ENCODE data around the gene NR4A3. TPM values are rescaled to one million over a fixed set of nuclear protein-coding genes. Genes with fewer than 3 reads are reported as not detected.

The NR4A3 gene
- total RNA-seq, 1 donor from 2014 or later, result under 0.01 TPM

- DNase-seq (ENCODE audit: low read depth in 2 of 2), result no peak
These were observed 52.4 kb downstream of the NR4A3 start for GRCh38 chr9:99873943-99874584.

- DNase-seq (ENCODE audit: low read depth in 2 of 2), result no peak
These were observed 54.5 kb downstream of the NR4A3 start for GRCh38 chr9:99876190-99876589.

DNA sequence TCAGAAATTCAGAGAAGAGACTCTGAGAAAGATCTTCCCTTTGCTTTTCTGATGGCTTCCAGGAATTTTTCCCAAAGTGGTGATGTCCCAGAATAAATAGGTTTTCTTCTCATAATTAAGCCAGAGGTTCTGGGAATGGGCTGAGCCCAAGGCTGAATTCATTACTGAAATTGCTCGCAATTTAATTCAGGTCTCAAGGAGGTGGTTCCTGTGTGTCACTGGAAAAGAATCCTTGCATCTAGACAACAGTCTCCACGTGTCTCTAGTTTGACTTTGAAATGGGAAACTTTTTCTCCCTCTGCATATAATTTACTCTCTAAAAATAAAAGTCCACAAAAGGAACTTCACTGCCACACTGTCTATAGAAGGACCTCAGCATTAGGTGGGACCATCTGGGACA, 57.0 kb downstream of the NR4A3 start:
- DNase-seq (ENCODE audit: low read depth in 2 of 2), result no peak

DNA sequence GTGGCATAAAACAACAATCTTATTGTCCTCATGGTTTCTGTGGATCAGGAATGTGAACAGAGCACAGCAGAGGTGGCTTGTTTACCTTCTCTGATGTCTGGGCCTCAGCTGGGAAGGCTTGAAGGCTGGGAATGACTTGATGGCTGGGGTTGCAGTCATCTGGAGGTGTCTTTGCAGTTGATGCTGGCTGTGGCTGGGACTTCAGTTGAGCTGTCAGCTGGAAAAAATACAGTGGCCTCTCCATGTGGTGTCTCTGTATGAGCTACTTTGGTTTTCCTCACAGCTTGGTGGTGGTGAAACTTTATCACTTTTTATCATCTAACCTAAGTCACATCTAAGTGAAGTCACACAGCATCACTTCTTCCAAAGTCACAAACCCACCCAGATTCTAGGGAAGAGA, 60.1 kb downstream of the NR4A3 start:
- DNase-seq (ENCODE audit: low read depth in 2 of 2), result no peak

DNA sequence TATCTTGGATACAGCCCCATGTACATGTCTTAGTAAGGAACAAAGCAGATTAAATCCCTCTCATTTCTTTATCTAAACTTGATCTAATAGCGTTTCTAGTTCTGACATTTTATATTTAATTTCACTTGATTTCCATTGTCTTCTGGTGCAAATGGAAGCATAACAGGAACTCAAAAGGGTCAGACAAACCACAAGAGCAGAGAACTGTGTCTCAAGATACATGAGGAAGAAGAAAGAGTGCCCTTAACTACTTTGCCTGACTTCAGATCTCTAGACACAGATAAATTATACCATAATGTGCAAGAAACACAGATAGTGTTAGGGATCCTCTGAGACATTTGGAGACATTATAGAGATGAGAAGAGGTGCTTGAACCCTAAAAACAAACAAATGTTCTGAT, 64.1 kb downstream of the NR4A3 start:
- no peak for DNase-seq (ENCODE audit: low read depth in 2 of 2)

DNA sequence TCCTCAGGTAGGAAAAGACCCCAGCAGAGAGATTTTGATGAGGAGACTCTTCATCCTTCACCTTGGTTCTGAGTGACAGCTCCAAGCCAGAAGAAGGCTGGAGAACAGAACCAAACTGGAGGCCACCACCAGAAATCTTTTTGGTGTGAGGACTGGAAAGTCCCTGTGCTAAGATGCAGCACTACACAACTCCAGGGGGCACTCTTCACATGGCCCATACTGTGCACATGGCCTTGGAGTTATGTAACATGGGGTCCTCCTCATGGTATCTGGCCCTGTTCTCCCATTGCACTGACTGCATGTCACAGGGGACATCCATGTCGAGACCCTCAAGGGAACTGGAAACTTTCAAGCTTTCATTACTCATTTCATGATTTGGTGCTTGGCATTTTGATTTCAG, 67.4 kb downstream of the NR4A3 start:
- DNase-seq (ENCODE audit: low read depth in 2 of 2), result no peak

GRCh38 chr9:99894826-99895225, 73.1 kb downstream of the NR4A3 start:
- DNase-seq (ENCODE audit: low read depth in 2 of 2), result no peak

DNA sequence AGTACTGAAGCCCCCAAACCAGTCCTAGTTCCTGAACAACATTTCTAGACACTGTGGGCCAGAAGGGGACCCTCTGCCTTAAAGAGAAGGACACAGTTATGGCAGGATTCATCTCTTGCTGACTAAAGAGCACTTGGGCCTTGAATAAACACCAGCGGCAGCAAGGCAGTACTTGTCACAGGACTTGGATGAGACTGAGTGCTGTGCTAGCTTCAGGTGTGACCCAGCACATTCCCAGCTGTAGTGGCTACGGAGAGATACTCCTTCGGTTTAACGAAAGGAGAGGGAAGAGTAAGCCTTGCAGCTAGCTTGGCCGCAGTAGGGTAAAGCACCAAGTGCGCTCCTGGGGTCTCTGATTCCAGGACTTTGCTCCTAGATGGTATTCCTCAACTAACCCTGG, 73.8 kb downstream of the NR4A3 start:
- no peak for DNase-seq (ENCODE audit: low read depth in 2 of 2)

DNA sequence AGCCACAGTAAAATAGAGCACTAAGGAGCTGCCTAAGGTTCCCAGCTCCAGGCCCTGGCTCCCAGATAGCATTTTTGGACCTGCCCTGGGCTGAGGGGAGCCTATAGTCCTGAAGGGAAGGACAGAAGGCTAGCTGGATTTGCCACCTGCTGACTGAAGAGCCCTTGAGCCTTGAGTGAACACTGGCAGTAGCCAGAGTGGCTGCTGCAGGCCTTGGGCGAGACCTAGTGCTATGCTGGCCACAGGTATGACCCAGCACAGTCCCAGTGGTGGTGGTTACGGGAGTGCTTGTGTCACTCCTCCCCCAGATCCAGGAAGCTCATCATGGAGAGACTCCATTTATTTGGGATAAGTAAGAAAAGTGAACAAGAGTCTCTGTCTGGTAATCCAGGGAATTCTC, 74.4 kb downstream of the NR4A3 start:
- no peak for DNase-seq (ENCODE audit: low read depth in 2 of 2)

DNA sequence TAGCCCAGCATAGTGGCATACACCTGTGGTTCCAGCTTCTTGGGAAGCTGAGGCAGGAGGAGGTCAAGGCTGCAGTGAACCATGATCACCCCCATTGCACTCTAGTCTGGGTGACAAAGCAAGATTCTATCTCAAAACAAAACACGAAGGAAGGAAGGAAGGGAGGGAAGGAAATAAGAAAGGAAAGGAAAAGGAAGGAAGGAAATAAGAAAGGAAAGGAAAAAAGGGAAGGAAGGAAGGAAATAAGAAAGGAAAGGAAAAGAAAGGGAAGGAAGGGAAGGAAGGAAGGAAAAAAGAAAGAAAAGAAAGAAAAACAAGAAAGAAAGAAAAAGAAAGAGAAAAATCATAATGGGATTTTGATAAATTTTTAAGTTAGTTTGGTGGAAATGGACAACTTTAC, 81.7 kb downstream of the NR4A3 start:
- no peak for DNase-seq (ENCODE audit: low read depth in 2 of 2)

GRCh38 chr9:99905833-99906402, 84.2 kb downstream of the NR4A3 start:
- peak in 1 of 2 donors; percentile 10 for DNase-seq (ENCODE audit: low read depth in 2 of 2)

DNA sequence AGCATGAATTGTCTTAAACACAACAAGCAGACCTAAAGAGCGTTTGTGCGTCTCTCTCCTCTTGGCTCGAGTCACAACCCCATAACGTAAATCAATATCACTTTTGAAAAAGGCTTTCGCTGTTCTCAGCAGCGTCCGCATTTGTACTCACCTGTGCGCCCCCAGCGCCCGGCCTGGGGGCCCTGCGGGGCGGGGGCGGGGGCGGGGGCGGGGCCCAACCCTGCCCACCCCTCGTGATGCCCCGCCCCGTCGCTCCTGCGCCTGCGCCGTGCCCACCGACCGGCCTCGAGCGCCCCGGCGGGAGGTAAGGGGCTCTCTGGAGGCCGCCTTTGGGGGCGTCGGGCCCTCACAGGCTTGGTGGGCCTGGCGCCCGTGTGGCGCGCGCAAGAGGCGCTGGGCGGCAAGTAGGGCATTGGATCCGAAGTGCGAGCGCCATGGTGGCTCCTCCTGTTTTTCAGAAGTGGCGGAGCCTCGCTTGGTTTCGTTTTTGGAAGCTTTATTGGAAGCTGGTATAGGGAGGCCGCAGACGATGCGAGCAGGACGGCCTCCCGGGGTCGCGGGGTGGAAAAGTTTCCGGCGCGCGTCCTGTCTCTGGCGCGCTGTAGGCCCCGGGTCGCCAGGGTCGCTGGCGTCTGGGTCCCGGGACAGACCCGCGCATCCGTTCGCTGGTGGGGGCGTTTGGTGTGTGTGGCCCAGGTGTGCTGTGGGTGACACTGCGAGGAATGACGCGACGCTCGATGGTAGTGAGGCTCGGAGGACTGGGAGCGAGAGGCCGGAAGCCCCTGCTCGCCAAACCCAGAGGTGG, 84.9 kb downstream of the NR4A3 start, which contains the start of gene STX17:
Gene STX17 (plus strand): TSS at position 252 of the 805 bp plus-strand sequence. CDS start 8,586 bp downstream, outside the sequence.
- peak; percentile 56 to 71 for DNase-seq (ENCODE audit: low read depth in 2 of 2)

GRCh38 chr9:99907208-99907532, 85.5 kb downstream of the NR4A3 start:
- DNase-seq (ENCODE audit: low read depth in 2 of 2), result no peak

- DNase-seq (ENCODE audit: low read depth in 2 of 2), result no peak
These were observed 89.9 kb downstream of the NR4A3 start for GRCh38 chr9:99911600-99911999.

Other genes with a start within 250 kb of the NR4A3 start
- gene STX17, start 84.8 kb downstream of the NR4A3 start, total RNA-seq, result 12.3 and 13.1 TPM in 2 replicates

All from dermis microvascular lymphatic vessel endothelial cell (primary cell).